Adrenal gland (tissue), 5 donors: ENCODE results near the gene CENPL.

Experiments
- CTCF ChIP-seq, 6 experiments: fragments of 450-650 bp in 4 of 6; fragments of 200-600 bp in 2 of 6; sonication (generic) in 1 of 6; IDR thresholded peaks; 1 replicate in 5 of 6; 2 replicates in 1 of 6; pipeline versions ENCODE4 v1.5.1 to v1.8.0; 2016 to 2021; ENCODE audit warnings: antibody characterized with exemption in 6 of 6, mild to moderate bottlenecking in 2 of 6, moderate library complexity in 1 of 6
- POLR2A ChIP-seq, 2 donors: fragments of 450-650 bp; IDR thresholded peaks; one replicate each; pipeline ENCODE4 v1.6.1; 2017; ENCODE audit warnings: antibody characterized with exemption in 2 of 2, mild to moderate bottlenecking in 2 of 2, moderate library complexity in 1 of 2
- donor health status: DM: no; HTN: no; CAD: no.

- TF ChIP-seq CTCF (IDR thresholded peaks at IDR 0.05): no peak
- TF ChIP-seq POLR2A (IDR thresholded peaks at IDR 0.05): no peak
These were observed 55.9 kb downstream of the CENPL start for GRCh38 chr1:173768827-173769226.
